Smooth muscle cell (in vitro differentiated cells): ENCODE data around the gene RHBDD1. TPM values are rescaled to one million over a fixed set of nuclear protein-coding genes. Genes with fewer than 3 reads are reported as not detected.

Experiments used
- DNase-seq: peaks from one replicate; lab custom pipeline; 2025; ENCODE audit not compliant: unreplicated experiment; lab: John Stamatoyannopoulos, UW
- H2AFZ ChIP-seq: fragments of 200-600 bp; sonication (generic); 2 replicates; pipeline ENCODE4 v1.6.0; 2016; ENCODE audit warnings: antibody characterized with exemption, low read depth, mild to moderate bottlenecking
- H3F3A ChIP-seq: fragments of 200-600 bp; sonication (generic); 2 replicates; pipeline ENCODE4 v1.6.0; 2017; ENCODE audit warnings: antibody characterized with exemption, low read depth
- H3K27ac ChIP-seq: fragments of 200-600 bp; sonication (generic); 2 replicates; pipeline ENCODE4 v1.5.1; 2016; ENCODE audit warnings: low read depth, mild to moderate bottlenecking
- H3K27me3 ChIP-seq: fragments of 200-600 bp; sonication (generic); 2 replicates; pipeline ENCODE4 v1.6.1; 2016; ENCODE audit warnings: low read depth, mild to moderate bottlenecking
- H3K36me3 ChIP-seq: fragments of 200-600 bp; sonication (generic); 2 replicates; pipeline ENCODE4 v1.5.1; 2016; ENCODE audit warnings: low read depth
- H3K4me1 ChIP-seq: fragments of 200-600 bp; sonication (generic); 2 replicates; pipeline ENCODE4 v1.5.1; 2016; ENCODE audit warnings: low read depth
- H3K4me2 ChIP-seq: fragments of 200-600 bp; sonication (generic); 2 replicates; pipeline ENCODE4 v1.6.0; 2016; ENCODE audit warnings: mild to moderate bottlenecking
- H3K4me3 ChIP-seq: fragments of 200-600 bp; sonication (generic); 2 replicates; pipeline ENCODE4 v1.5.1; 2016; ENCODE audit warnings: mild to moderate bottlenecking
- H3K79me2 ChIP-seq: fragments of 200-600 bp; sonication (generic); 2 replicates; pipeline ENCODE4 v1.6.0; 2016; ENCODE audit warnings: low read depth, mild to moderate bottlenecking
- H3K9ac ChIP-seq: fragments of 200-600 bp; sonication (generic); 2 replicates; pipeline ENCODE4 v1.6.0; 2016; ENCODE audit warnings: low read depth
- H3K9me3 ChIP-seq: fragments of 200-600 bp; sonication (generic); replicated peaks from 2 replicates; pipeline ENCODE4 v1.5.1; 2016; ENCODE audit warnings: low read depth
- H4K20me1 ChIP-seq: fragments of 200-600 bp; sonication (generic); 2 replicates; pipeline ENCODE4 v1.6.0; 2016; ENCODE audit warnings: low read depth
- WGBS: methylation state at CpG from one replicate; pipeline ENCODE4 v1.1.7; 2016; ENCODE audit warnings: low lambda C conversion rate; 5-methylcytosine and 5-hydroxymethylcytosine counted together
- polyA plus RNA-seq: library from polyadenylated mRNA; unstranded; fragments of >200 nt; fragmentation: Nextera tagmentation; extraction: Ambion mirVana; gene quantifications from 2 replicates; pipeline ENCODE4 v1.2.1, GENCODE V29; 2016
- total RNA-seq: library from RNA; depleted of rRNA; stranded (reverse); fragments of >200 nt; gene quantifications from 2 replicates; pipeline ENCODE4 v1.2.3, GENCODE V29; 2014
- TF ChIP-seq, protein P1 (sequence below): fragments of 200-600 bp; sonication (generic); IDR thresholded peaks from 2 replicates; pipeline ENCODE4 v1.5.1; 2017; ENCODE audit warnings: borderline replicate concordance, mild to moderate bottlenecking, antibody characterized with exemption; ENCODE audit not compliant: insufficient read depth, poor library complexity, severe bottlenecking

Gene RHBDD1
- total RNA-seq = 20.7 and 28.3 TPM in 2 replicates
- 11.3 and 12.8 TPM in 2 replicates for polyA plus RNA-seq

GRCh38 chr2:226835796-226836547 lies at the start of gene RHBDD1:
Gene RHBDD1 (plus strand): TSS chr2:226836054. CDS start chr2:226864694, 28,640 bp downstream.
- WGBS = under 1% methylated on average over 72 of the region's 75 CpGs
- H3K9me3 ChIP-seq = no peaks in the 10 kb centered on the region
- peak within 1 kb of the TSS; percentile 85 for H3K9ac ChIP-seq
- H2AFZ ChIP-seq = peak within 1 kb of the TSS; percentile 84
- H3K27me3 ChIP-seq = no peaks in the 10 kb centered on the region
- peak within 1 kb of the TSS; percentile 89 for H3K27ac ChIP-seq
- DNase-seq = peak; percentile 59
- TF ChIP-seq, protein P1, sequence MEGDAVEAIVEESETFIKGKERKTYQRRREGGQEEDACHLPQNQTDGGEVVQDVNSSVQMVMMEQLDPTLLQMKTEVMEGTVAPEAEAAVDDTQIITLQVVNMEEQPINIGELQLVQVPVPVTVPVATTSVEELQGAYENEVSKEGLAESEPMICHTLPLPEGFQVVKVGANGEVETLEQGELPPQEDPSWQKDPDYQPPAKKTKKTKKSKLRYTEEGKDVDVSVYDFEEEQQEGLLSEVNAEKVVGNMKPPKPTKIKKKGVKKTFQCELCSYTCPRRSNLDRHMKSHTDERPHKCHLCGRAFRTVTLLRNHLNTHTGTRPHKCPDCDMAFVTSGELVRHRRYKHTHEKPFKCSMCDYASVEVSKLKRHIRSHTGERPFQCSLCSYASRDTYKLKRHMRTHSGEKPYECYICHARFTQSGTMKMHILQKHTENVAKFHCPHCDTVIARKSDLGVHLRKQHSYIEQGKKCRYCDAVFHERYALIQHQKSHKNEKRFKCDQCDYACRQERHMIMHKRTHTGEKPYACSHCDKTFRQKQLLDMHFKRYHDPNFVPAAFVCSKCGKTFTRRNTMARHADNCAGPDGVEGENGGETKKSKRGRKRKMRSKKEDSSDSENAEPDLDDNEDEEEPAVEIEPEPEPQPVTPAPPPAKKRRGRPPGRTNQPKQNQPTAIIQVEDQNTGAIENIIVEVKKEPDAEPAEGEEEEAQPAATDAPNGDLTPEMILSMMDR = no peak
- no peaks in the 10 kb centered on the region for H3F3A ChIP-seq
- peaks cover 23% of the 10 kb centered on the region for H3K79me2 ChIP-seq
- H3K4me3 ChIP-seq = peak within 1 kb of the TSS; percentile 77
- H3K36me3 ChIP-seq = no peaks in the 10 kb centered on the region
- peak within 1 kb of the TSS; percentile 84 for H3K4me2 ChIP-seq
- no peaks in the 10 kb centered on the region for H4K20me1 ChIP-seq
- H3K4me1 ChIP-seq = peaks cover 8% of the 10 kb centered on the region

- no peak overlapping the region for H3K4me3 ChIP-seq
These were observed 47.8 kb upstream of the RHBDD1 start for GRCh38 chr2:226788064-226788463.

DNA sequence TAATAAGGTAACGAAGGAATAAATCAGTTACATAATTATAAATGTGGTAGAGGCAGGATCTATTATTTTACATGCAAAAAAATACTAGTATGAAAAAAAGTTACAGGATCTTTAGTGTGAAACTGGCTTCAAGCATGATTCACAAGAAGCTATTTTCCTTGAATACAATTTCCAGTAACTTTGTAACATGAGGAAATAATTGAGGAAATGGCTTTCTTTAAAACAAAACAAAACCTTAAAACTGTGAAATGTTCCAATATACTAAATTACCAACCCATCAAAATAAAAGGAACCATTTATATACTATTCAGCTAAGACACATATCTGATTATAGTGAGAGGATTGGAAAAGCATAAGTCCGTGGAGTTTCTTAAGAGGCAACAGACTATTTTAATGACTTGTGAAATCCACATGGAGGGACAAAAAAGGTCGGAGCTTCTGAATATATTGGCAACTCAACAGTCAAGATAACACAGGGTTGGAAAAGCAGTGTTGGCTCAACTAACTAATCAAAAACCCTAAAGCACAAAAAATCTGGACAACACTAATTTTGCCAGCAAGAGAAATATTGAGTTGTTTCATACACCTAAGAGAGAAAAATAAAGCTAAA lies 46.9 kb upstream of the RHBDD1 start:
- Histone ChIP-seq H3K36me3 (no peaks in the 10 kb centered on the region), H3K9me3 (no peaks in the 10 kb centered on the region), H3F3A (no peaks in the 10 kb centered on the region), H3K9ac (no peak overlapping the region), H3K4me2 (peak overlapping the region; percentile 45), H3K4me3 (no peak overlapping the region), H3K4me1 (peaks cover 16% of the 10 kb centered on the region), H4K20me1 (peaks cover 23% of the 10 kb centered on the region), H3K27ac (peak overlapping the region; percentile 19), H3K27me3 (no peaks in the 10 kb centered on the region), H2AFZ (no peak overlapping the region), H3K79me2 (peaks cover 86% of the 10 kb centered on the region)
- WGBS = 55% methylated on average over 3 of the region's 3 CpGs
- no peak for DNase-seq
- TF ChIP-seq, protein P1 = no peak

More at GRCh38 chr2:226788064-226788463, 47.8 kb upstream of the RHBDD1 start:
- Histone ChIP-seq H3K27ac (no peak overlapping the region), H3K27me3 (no peaks in the 10 kb centered on the region), H3K9ac (no peak overlapping the region), H3F3A (no peaks in the 10 kb centered on the region), H3K4me2 (no peak overlapping the region), H4K20me1 (peaks cover 23% of the 10 kb centered on the region), H3K36me3 (no peaks in the 10 kb centered on the region), H3K79me2 (peaks cover 83% of the 10 kb centered on the region), H2AFZ (no peak overlapping the region), H3K9me3 (no peaks in the 10 kb centered on the region), H3K4me1 (peaks cover 9% of the 10 kb centered on the region)
- no peak for DNase-seq
- TF ChIP-seq, protein P1 = no peak
